Suprapubic skin (tissue), 3 donors: ENCODE measurements around the gene IQGAP2.

ENCODE experiments used
- CTCF ChIP-seq, 2 donors: fragments of 200-600 bp in 1 of 2; fragments of 450-650 bp in 1 of 2; sonication (generic) in 1 of 2; IDR thresholded peaks; one replicate each; pipeline ENCODE4 v1.5.1; 2016 to 2019; ENCODE audit warnings: antibody characterized with exemption in 2 of 2, mild to moderate bottlenecking in 1 of 2, moderate library complexity in 1 of 2
- EP300 ChIP-seq: sonication (generic); formaldehyde crosslinking; IDR thresholded peaks from one replicate; pipeline ENCODE4 v1.6.1; 2017; ENCODE audit warnings: antibody characterized with exemption
- POLR2A ChIP-seq, 2 donors: fragments of 450-650 bp; IDR thresholded peaks; one replicate each; pipeline ENCODE4 v1.6.1; 2017; ENCODE audit warnings: antibody characterized with exemption in 2 of 2, mild to moderate bottlenecking in 2 of 2, moderate library complexity in 2 of 2

GRCh38 chr5:76608833-76609232 lies 205.7 kb downstream of the IQGAP2 start:
- TF ChIP-seq CTCF (IDR thresholded peaks at IDR 0.05) (no peak), POLR2A (IDR thresholded peaks at IDR 0.05) (no peak), EP300 (no peak)
